ENCODE results near the gene OCIAD2. TPM values are rescaled to one million over a fixed set of nuclear protein-coding genes. Genes with fewer than 3 reads are reported as not detected.
A peak's percentile ranks its signal among the peaks of the same experiment; 100 is the strongest.

The OCIAD2 gene
- total RNA-seq, 1 donor: 7.6 TPM

DNA sequence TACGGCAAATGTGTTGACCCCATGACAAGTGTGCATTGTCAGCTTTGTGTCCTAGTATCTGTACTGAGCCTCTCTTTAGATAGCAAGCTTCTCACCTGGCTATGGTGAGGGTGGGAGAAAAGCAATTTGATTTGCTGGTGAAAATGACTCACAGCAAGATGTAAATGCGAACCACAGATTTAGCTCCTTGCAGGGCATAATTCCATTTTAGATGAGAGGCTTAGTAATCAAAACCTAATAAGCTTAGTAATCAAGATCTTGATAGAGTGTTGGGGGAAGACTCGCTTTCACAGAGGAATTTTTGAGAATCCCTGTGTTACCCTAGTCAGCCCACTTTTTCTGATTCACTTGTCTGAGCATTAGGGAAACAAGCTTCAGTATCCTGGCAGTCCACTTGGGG, 7.7 kb upstream of the OCIAD2 start:
- Histone ChIP-seq H3K36me3 (ENCODE audit: insufficient read depth, low read length) (no peaks in the 10 kb centered on the region), H3K27ac (ENCODE audit: low read depth, low read length) (no peak overlapping the region), H3K4me3 (ENCODE audit: insufficient read depth, low read length) (no peak overlapping the region), H3K4me1 (ENCODE audit: insufficient read depth, low read length) (peaks cover 13% of the 10 kb centered on the region), H3K4me2 (ENCODE audit: insufficient read depth, low read length) (no peak overlapping the region), H3K9me3 (ENCODE audit: low read depth, low read length) (no peaks in the 10 kb centered on the region), H4K20me1 (ENCODE audit: insufficient read depth, low read length) (no peaks in the 10 kb centered on the region), H3K27me3 (ENCODE audit: insufficient read depth, low read length) (no peaks in the 10 kb centered on the region), H3K79me2 (ENCODE audit: insufficient read depth, low read length) (no peaks in the 10 kb centered on the region), H2AFZ (ENCODE audit: low read length) (no peak overlapping the region)
- DNase-seq (ENCODE audit: insufficient read length, low spot score, missing footprints): no peak
- TF ChIP-seq, protein P1, sequence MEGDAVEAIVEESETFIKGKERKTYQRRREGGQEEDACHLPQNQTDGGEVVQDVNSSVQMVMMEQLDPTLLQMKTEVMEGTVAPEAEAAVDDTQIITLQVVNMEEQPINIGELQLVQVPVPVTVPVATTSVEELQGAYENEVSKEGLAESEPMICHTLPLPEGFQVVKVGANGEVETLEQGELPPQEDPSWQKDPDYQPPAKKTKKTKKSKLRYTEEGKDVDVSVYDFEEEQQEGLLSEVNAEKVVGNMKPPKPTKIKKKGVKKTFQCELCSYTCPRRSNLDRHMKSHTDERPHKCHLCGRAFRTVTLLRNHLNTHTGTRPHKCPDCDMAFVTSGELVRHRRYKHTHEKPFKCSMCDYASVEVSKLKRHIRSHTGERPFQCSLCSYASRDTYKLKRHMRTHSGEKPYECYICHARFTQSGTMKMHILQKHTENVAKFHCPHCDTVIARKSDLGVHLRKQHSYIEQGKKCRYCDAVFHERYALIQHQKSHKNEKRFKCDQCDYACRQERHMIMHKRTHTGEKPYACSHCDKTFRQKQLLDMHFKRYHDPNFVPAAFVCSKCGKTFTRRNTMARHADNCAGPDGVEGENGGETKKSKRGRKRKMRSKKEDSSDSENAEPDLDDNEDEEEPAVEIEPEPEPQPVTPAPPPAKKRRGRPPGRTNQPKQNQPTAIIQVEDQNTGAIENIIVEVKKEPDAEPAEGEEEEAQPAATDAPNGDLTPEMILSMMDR (IDR thresholded peaks at IDR 0.05; ENCODE audit: extremely low read depth, low read depth, low read length): no peak

DNA sequence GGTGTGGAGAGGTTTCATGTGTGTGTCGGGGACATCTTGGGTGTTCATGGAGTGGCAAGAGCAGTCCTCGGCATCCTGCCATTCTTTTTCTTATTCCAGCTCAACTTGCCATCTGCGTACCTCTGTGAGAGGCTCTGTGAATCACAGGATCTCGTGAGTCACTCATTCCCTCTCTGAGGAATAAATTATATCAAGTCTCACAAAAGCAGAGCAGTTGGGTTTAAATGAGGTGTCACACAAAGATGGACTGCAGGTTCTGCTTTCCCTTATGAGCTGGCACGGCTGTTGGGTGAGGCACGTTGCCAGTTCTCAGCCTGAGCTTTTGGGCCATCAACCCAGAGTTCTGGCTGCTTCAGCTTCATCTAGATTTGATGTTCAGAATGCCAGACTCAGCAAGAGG, 6.8 kb upstream of the OCIAD2 start:
- Histone ChIP-seq H3K79me2 (ENCODE audit: insufficient read depth, low read length) (no peaks in the 10 kb centered on the region), H3K4me1 (ENCODE audit: insufficient read depth, low read length) (peaks cover 18% of the 10 kb centered on the region), H3K4me3 (ENCODE audit: insufficient read depth, low read length) (no peak overlapping the region), H3K9me3 (ENCODE audit: low read depth, low read length) (no peaks in the 10 kb centered on the region), H3K27me3 (ENCODE audit: insufficient read depth, low read length) (no peaks in the 10 kb centered on the region), H4K20me1 (ENCODE audit: insufficient read depth, low read length) (no peaks in the 10 kb centered on the region), H3K27ac (ENCODE audit: low read depth, low read length) (peak overlapping the region; percentile 53), H3K36me3 (ENCODE audit: insufficient read depth, low read length) (no peaks in the 10 kb centered on the region), H2AFZ (ENCODE audit: low read length) (peak overlapping the region; percentile 25), H3K4me2 (ENCODE audit: insufficient read depth, low read length) (peak overlapping the region; percentile 52)
- TF ChIP-seq, protein P1 (IDR thresholded peaks at IDR 0.05; ENCODE audit: extremely low read depth, low read depth, low read length): no peak
- DNase-seq (ENCODE audit: insufficient read length, low spot score, missing footprints): peak; percentile 79

DNA sequence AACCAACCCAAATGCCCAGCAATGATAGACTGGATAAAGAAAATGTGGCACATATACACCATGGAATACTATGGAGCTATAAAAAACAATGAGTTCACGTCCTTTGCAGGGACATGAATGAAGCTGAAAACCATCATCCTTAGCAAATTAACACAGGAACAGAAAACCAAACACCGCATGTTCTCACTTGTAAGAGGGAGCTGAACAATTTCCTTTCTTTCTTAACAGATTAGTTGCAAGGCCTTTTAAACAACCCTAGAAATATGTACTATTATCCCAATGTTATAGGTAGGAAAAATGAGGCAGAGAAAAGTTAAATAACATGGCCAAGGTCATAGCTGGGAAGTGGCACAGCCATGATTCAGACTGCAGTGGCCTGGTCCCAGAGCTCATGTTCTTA, 5.8 kb upstream of the OCIAD2 start:
- Histone ChIP-seq H3K79me2 (ENCODE audit: insufficient read depth, low read length) (no peaks in the 10 kb centered on the region), H3K9me3 (ENCODE audit: low read depth, low read length) (no peaks in the 10 kb centered on the region), H3K4me2 (ENCODE audit: insufficient read depth, low read length) (no peak overlapping the region), H3K4me1 (ENCODE audit: insufficient read depth, low read length) (peaks cover 18% of the 10 kb centered on the region), H2AFZ (ENCODE audit: low read length) (no peak overlapping the region), H3K4me3 (ENCODE audit: insufficient read depth, low read length) (no peak overlapping the region), H3K27ac (ENCODE audit: low read depth, low read length) (no peak overlapping the region), H4K20me1 (ENCODE audit: insufficient read depth, low read length) (no peaks in the 10 kb centered on the region), H3K36me3 (ENCODE audit: insufficient read depth, low read length) (no peaks in the 10 kb centered on the region), H3K27me3 (ENCODE audit: insufficient read depth, low read length) (no peaks in the 10 kb centered on the region)
- TF ChIP-seq, protein P1 (IDR thresholded peaks at IDR 0.05; ENCODE audit: extremely low read depth, low read depth, low read length): no peak
- no peak for DNase-seq (ENCODE audit: insufficient read length, low spot score, missing footprints)

DNA sequence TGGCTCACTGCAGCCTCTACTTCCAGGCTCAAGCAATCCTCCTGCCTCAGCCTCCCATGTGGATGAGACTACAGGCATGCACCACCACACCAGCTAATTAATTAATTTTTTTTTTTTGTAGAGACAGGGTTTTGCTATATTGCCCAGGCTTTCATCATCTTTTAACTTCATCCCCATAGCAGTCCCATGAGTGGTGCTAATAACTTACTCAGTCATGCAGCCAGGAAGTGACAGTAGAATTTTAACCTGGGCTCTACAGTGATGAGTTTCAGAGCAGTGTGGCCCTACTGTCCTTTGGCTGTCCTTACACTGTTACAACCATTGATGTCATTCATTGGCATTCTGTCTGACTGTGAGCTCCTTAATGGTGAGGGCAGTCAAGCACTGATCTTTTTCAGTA, 3.9 kb upstream of the OCIAD2 start:
- Histone ChIP-seq H3K9me3 (ENCODE audit: low read depth, low read length) (no peaks in the 10 kb centered on the region), H3K27me3 (ENCODE audit: insufficient read depth, low read length) (no peaks in the 10 kb centered on the region), H3K4me2 (ENCODE audit: insufficient read depth, low read length) (no peak overlapping the region), H3K79me2 (ENCODE audit: insufficient read depth, low read length) (peaks cover 6% of the 10 kb centered on the region), H4K20me1 (ENCODE audit: insufficient read depth, low read length) (no peaks in the 10 kb centered on the region), H3K4me1 (ENCODE audit: insufficient read depth, low read length) (peaks cover 28% of the 10 kb centered on the region), H3K36me3 (ENCODE audit: insufficient read depth, low read length) (no peaks in the 10 kb centered on the region), H2AFZ (ENCODE audit: low read length) (no peak overlapping the region), H3K4me3 (ENCODE audit: insufficient read depth, low read length) (no peak overlapping the region), H3K27ac (ENCODE audit: low read depth, low read length) (peak overlapping the region; percentile 16)
- DNase-seq (ENCODE audit: insufficient read length, low spot score, missing footprints): no peak
- TF ChIP-seq, protein P1 (IDR thresholded peaks at IDR 0.05; ENCODE audit: extremely low read depth, low read depth, low read length): no peak
